Aorta (tissue), 5 donors: Measurements from ENCODE around the gene RERG. TPM values are rescaled to one million over a fixed set of nuclear protein-coding genes. Genes with fewer than 3 reads are reported as not detected.

Experiments used
- ATAC-seq: fragments of 200-7000 bp; cut with Tn5 transposase; one replicate; pipeline ENCODE4 v1.9.1; 2022; ENCODE audit warnings: moderate library complexity; ENCODE audit not compliant: low FRiP score
- DNase-seq, 2 donors: peaks; one replicate each; pipeline ENCODE4 v3.0.0-alpha.2; 2020
- H3K27ac ChIP-seq, 2 donors: one replicate each; pipeline ENCODE4 v1.5.1; 2013; ENCODE audit warnings: low read length in 2 of 2, mild to moderate bottlenecking in 2 of 2, moderate library complexity in 2 of 2, control low read depth in 1 of 2, inconsistent platforms in 1 of 2, low read depth in 1 of 2
- H3K27me3 ChIP-seq, 2 donors: one replicate each; pipeline ENCODE4 v1.6.1; 2013; ENCODE audit warnings: control low read depth in 1 of 2, low read length in 1 of 2, mild to moderate bottlenecking in 1 of 2, moderate library complexity in 1 of 2; ENCODE audit not compliant: insufficient read depth in 2 of 2, control insufficient read depth in 1 of 2
- H3K36me3 ChIP-seq, 2 donors: one replicate each; pipeline ENCODE4 v1.6.1; 2013; ENCODE audit warnings: control low read depth in 1 of 2, low read length in 1 of 2, mild to moderate bottlenecking in 1 of 2; ENCODE audit not compliant: insufficient read depth in 2 of 2, control insufficient read depth in 1 of 2
- H3K4me1 ChIP-seq, 2 donors: one replicate each; pipeline ENCODE4 v1.6.1; 2013; ENCODE audit warnings: low read length in 2 of 2, control low read depth in 1 of 2, mild to moderate bottlenecking in 1 of 2, moderate library complexity in 1 of 2; ENCODE audit not compliant: insufficient read depth in 2 of 2, control insufficient read depth in 1 of 2
- H3K4me3 ChIP-seq, 2 donors: one replicate each; pipeline ENCODE4 v1.5.1; 2013; ENCODE audit warnings: low read length in 2 of 2, control low read depth in 1 of 2, mild to moderate bottlenecking in 1 of 2
- H3K9me3 ChIP-seq: one replicate; pipeline ENCODE4 v1.6.1; 2013; ENCODE audit warnings: mild to moderate bottlenecking, low read length; ENCODE audit not compliant: control insufficient read depth
- WGBS, 2 donors: extraction: QIAGEN DNeasy Blood & Tissue Kit; methylation state at CpG; one replicate each; pipeline ENCODE4 v1.1.7; 2013; 5-methylcytosine and 5-hydroxymethylcytosine counted together
- intact Hi-C, 2 donors: fragments of 100-400 bp; cut with DNase I; formaldehyde crosslinking; loops; one replicate each; pipeline versions ENCODE4 v1.14.2 to v1.15.0; 2022
- polyA plus RNA-seq, 2 donors: library from polyadenylated mRNA; stranded (reverse); fragments of 200-250 nt; gene quantifications; one replicate each; pipeline ENCODE4 v1.2.3, GENCODE V29; 2013
- total RNA-seq, 2 donors: library from RNA; stranded (reverse); fragmentation: NEBNext Ultra II Directional; extraction: Animal tissue kit (Norgen Biotek cat#: 25700); gene quantifications; one replicate each; pipeline ENCODE4 v1.2.1, GENCODE V29; 2021
- donor health status: healthy with polysubstance abuse.
- donor health status: Bipolar disorder and iron deficiency.
- donor health status: DM: no; HTN: no; CAD: no.
- donor health status: DM: no; HTN: no; CAD: no.
- donor health status: DM: yes; HTN: yes; CAD: no.

The RERG gene
- total and polyA plus RNA-seq, 4 donors: 66.9 to 124 (median 73.9) TPM

DNA sequence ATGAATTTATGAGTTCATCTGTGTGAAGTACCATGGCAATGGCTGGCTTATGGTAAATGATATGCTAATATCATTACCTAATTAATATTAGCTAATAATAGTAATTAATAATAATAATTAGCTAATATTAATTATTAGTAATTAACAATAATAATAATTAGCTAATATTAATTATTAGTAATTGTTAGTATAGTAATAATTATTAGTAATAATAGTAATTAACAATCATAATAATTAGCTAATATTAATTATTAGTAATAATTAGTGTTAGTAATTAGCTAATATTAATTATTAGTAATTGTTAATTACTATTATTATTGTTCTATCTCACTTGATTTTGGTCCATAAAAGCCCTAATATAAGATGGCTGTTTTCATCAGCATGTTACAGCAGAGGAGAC is 19.8 kb downstream of the RERG start:
- H3K9me3 ChIP-seq: no peaks in the 10 kb centered on the region
- no peak for ATAC-seq
- H3K27ac ChIP-seq: peak overlapping the region in 1 of 2 donors; percentile 43

DNA sequence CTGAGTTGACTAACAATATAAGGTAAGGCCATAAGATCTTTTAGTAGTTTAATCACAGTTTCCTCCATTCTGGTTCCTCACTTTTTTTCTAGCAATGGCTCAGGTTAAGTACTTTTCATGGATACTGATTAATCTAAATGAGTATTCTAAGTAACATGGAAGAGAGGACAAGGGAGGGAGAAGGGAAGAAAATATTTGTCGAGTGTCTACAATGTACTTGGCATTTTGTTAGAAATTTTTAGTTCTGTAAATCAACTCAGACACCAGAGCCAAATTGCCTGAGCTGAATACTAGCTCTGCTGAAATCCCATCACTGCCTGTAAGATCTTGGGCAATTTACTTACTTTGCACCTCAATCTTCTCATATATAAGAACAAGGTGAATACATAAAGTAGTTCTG is 20.2 kb downstream of the RERG start:
- intact Hi-C loops: loop anchor here in 1 of 2 donors (2.0 kb wide), 1 partner anchor 36 kb away; no protein-coding TSS in a partner anchor
- ATAC-seq: no peak

More for the DNA sequence above, 19.8 kb downstream of the RERG start:
- Histone ChIP-seq H3K4me3 (no peak overlapping the region), H3K27me3 (no peaks in the 10 kb centered on the region), H3K36me3 (no peaks in the 10 kb centered on the region), H3K4me1 (peaks cover 2 to 4% of the 10 kb centered on the region in 2 donors)
- DNase-seq: no peak
- intact Hi-C loops: loop anchor here in 1 of 2 donors (2.0 kb wide), 1 partner anchor 37 kb away; no protein-coding TSS in a partner anchor

DNA sequence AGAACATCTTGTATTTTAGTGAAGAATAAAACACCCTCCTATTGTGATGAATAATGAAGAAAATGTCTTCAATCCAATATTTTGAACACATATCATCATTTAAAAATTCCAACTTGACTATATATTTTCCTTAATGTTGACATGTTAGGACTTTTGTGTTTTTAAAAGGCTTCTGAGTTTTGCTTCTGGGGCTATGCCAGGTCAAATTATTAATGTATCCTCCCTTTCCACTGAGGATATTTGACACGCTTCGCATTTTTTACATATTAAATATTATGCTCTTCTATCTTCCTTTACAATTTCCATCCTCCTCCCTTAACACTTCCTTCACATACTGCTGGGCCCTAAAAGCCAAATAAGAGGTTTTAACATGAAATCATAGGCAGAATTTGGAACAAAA is 20.6 kb downstream of the RERG start:
- Histone ChIP-seq H3K4me3 (no peak overlapping the region), H3K9me3 (no peaks in the 10 kb centered on the region), H3K36me3 (no peaks in the 10 kb centered on the region), H3K4me1 (peaks cover 0 to 3% of the 10 kb centered on the region in 2 donors), H3K27me3 (no peaks in the 10 kb centered on the region), H3K27ac (no peak overlapping the region)
- DNase-seq (no peak), ATAC-seq (no peak)
- intact Hi-C loops: loop anchor here in 1 of 2 donors (2.0 kb wide), 1 partner anchor 36 kb away; no protein-coding TSS in a partner anchor
- 25 to 46% methylated on average over 2 of the region's 2 CpGs for WGBS, 2 donors

More for the DNA sequence above, 20.2 kb downstream of the RERG start:
- Histone ChIP-seq H3K27ac (peak overlapping the region in 1 of 2 donors; percentile 43), H3K36me3 (no peaks in the 10 kb centered on the region), H3K27me3 (no peaks in the 10 kb centered on the region), H3K4me3 (no peak overlapping the region), H3K4me1 (peaks cover 0 to 3% of the 10 kb centered on the region in 2 donors), H3K9me3 (no peaks in the 10 kb centered on the region)
- DNase-seq: no peak
- WGBS, 2 donors: 4 to 8% methylated on average over 1 of the region's 1 CpG

DNA sequence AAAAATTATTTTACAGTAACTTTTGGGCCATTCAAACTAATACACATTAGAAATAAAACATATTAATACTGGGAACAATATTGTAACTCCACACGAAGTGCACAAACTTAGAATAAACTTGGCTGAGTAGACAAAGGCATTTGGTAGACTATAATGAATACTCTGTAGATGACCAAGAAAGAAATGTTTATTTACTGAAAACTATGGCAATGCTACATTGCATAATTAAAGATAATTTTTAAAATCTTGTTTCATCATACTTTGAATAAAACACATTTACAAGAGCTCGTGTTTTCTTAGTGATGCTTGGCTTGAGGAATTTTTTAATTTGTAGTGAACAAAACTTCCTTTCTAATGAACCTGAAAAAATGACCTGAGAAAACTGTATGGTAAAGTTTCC is 21.3 kb downstream of the RERG start:
- 14 to 28% methylated on average over 2 of the region's 2 CpGs for WGBS, 2 donors
- intact Hi-C loops: loop anchor here in 1 of 2 donors (2.0 kb wide), 1 partner anchor 35 kb away; no protein-coding TSS in a partner anchor
- H3K36me3 ChIP-seq: peaks cover 0 to 2% of the 10 kb centered on the region in 2 donors
- ATAC-seq (no peak), DNase-seq (no peak)
- no peaks in the 10 kb centered on the region for H3K27me3 ChIP-seq
- H3K4me3 ChIP-seq: no peak overlapping the region
- no peaks in the 10 kb centered on the region for H3K9me3 ChIP-seq
- peaks cover 4 to 6% of the 10 kb centered on the region in 2 donors for H3K4me1 ChIP-seq
- no peak overlapping the region for H3K27ac ChIP-seq

DNA sequence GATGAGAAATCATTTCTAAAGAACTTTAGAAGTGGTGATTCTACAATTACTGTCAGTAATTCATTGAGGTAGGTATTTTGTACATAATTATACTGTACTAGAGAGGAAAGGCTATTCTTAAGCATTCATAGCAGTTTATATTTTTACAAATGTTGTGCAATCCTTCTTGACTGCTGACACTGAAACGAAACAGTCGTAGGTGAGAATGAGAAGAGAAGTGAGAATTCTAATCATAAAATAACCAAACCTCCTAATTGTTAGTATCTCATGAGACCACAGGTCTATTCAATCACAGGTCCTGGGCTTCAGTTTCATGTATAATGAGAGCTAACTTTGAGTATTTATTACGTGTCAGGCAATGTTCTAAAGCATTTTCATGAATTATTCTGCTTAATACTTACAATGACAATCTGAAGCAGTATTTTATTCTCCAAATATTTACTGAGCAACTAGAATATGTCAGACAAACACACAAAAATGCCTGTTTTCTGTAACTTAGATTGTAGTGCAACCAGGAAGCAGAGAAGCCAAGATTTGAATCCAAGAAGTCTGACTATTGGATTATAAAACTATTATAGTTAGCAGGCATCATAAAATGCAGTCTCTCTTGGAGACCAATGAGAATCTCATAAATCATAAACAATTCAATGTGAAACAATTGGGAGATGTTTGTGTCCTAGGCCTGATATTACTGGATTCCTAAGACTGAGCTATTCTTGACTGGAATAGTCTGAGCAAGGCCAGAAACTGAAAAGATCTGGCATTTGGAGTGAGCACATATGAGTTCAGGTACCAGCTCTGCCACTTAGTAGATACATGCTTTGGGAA is 24.3 kb downstream of the RERG start:
- Histone ChIP-seq H3K27me3 (no peaks in the 10 kb centered on the region), H3K9me3 (no peaks in the 10 kb centered on the region), H3K4me3 (no peak overlapping the region), H3K36me3 (peaks cover 0 to 2% of the 10 kb centered on the region in 2 donors), H3K27ac (no peak overlapping the region), H3K4me1 (peaks cover 4 to 19% of the 10 kb centered on the region in 2 donors)
- intact Hi-C loops: no loop called here
- 29 to 53% methylated on average over 3 of the region's 3 CpGs for WGBS, 2 donors
- ATAC-seq (no peak), DNase-seq (no peak)

DNA sequence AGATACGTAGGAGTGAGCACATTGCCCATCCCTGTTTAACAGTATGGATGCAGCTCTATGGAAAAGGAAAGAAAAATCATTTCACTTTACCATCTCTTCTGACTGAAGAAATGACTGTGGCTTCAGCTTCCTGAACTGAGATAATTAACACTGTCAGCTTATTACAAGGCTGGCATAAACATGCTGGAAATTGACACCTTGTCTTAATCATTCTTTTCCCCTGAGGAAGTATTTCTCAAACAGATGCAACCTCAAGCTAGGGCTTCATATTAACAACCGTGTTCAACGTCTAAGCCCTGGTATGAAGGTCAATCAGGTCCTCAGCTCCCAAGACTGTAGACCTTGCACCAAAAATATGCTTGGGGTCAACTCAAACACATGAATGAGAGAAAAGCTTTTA is 25.0 kb downstream of the RERG start:
- intact Hi-C loops: no loop called here
- ATAC-seq (no peak), DNase-seq (no peak)
- H3K4me1 ChIP-seq: peaks cover 7 to 19% of the 10 kb centered on the region in 2 donors
- peaks cover 0 to 5% of the 10 kb centered on the region in 2 donors for H3K36me3 ChIP-seq
- no peaks in the 10 kb centered on the region for H3K9me3 ChIP-seq
- no peak overlapping the region for H3K27ac ChIP-seq
- H3K27me3 ChIP-seq: no peaks in the 10 kb centered on the region
- no peak overlapping the region for H3K4me3 ChIP-seq
- WGBS, 2 donors: 91 to 94% methylated on average over 3 of the region's 3 CpGs

DNA sequence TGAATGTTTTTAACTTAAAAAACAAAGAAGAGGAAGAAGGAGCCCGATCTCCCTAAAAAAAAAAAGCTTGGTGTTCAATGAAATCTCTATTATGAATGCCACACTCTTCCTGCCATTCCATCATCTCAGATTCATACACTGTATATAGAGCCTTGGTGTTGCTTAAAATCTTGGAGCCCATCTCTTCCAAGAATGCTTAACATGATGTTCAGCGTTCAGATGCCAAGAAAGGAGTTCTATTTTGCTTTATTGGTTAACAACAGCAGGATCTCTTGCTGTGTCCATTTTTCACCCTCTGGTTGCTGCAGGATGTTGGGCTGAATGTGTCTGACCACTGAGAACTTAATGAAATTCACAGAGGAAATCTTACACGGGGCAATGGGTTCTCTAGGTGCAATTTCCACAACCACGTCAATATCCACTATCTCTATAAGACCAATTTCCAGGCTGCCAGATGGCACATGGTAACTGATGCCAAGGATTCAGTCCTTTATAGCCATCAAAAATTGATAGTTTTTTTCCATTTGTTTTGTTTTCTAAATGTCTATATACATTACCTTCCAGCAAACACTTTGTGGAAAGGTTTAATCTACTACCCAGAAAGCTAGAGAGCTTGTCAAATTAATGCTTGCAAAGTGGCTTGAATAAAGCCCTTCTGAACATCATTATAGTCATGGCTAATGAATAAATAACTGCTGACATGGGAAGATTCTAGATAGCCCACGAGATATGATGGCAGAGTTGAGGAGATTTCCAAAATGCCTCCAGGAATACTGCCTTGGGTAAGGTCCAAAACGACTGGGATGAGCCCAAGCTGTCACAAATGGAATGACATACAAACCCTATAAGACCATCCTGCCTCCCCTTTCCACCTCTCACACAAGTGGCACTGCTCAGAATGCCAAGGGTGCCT is 26.5 kb downstream of the RERG start:
- Histone ChIP-seq H3K27me3 (no peaks in the 10 kb centered on the region), H3K36me3 (peaks cover 0 to 5% of the 10 kb centered on the region in 2 donors), H3K27ac (peak overlapping the region; percentile 63 to 76), H3K9me3 (no peaks in the 10 kb centered on the region), H3K4me1 (peaks cover 8 to 19% of the 10 kb centered on the region in 2 donors), H3K4me3 (no peak overlapping the region)
- WGBS, 2 donors: 55% methylated on average over 6 of the region's 6 CpGs
- ATAC-seq (no peak), DNase-seq (no peak)
- intact Hi-C loops: no loop called here

DNA sequence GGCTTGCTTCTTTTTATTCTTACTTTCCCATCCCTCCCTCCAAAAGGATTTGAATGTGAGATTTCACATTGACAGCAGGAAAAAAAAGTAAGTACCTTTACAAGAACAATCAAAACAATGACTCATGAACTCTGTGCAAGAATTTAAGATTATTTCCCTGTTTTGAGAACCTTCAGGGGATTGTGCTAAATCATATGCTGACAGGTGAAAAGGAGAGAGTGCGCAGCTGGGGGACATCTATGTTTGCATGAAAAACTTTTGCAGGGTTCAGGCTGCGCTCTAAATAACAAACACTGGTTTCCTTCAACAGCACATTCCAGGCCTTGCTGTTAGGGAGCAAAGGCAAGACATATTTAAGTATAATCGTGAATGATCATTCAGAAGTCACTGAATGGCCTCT is 27.3 kb downstream of the RERG start:
- 4 to 17% methylated on average over 3 of the region's 3 CpGs for WGBS, 2 donors
- DNase-seq: no peak
- H3K4me1 ChIP-seq: peaks cover 8 to 19% of the 10 kb centered on the region in 2 donors
- H3K27ac ChIP-seq: peak overlapping the region in 1 of 2 donors; percentile 76
- ATAC-seq: no peak
- no peaks in the 10 kb centered on the region for H3K27me3 ChIP-seq
- intact Hi-C loops: no loop called here
- H3K4me3 ChIP-seq: no peak overlapping the region
- H3K36me3 ChIP-seq: peaks cover 0 to 5% of the 10 kb centered on the region in 2 donors
- H3K9me3 ChIP-seq: no peaks in the 10 kb centered on the region
